NCI-H1417 (cell line): Measurements from ENCODE around the gene DMBT1.

ENCODE experiments used
- DNase-seq, 3 experiments: peaks; one replicate each; lab custom pipeline; 2025; lab: John Stamatoyannopoulos, UW

Gene DMBT1

GRCh38 chr10:122669842-122670241 is 109.3 kb downstream of the DMBT1 start:
- DNase-seq: peak in 1 of 3 experiments; percentile 2

DNA sequence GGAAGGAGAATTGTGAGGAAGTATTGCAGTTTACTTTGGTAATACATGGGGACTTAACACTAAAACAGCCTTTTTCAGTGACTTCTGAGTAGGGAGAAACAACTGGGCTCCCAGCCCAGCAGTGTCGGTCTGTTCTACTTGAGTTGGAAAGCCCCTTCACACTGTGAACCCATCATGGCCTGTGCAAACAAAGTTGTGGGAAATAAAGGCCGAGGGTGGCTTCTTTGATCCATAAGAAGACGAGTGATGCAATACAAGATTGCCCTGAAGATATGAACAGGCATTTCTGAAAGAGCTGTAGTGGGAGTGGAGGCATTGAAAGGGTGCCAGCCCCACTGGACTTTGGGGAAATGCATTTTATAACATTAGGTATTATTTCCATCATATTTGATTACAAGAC is 110.8 kb downstream of the DMBT1 start:
- no peak for DNase-seq

DNA sequence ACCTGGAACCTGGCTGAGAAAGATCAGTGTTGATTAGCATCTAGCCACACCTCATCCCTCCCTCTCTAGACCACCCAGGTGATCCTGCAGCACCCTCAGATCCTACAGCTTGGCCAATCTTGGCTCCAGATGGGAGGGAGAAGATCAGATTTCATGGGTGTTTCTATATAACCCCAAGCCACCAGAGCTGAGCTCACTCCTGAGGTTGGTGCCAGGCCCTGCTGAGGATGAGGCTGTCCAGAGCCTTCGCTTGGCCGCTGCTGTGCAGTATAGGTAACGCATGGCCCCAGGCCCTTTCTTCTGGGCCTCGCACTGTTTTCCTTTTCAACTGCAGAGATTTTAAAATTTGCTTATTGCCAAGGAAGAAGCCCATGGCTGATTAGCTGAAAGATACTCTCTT is 112.1 kb downstream of the DMBT1 start:
- DNase-seq: no peak

GRCh38 chr10:122673269-122673668 is 112.7 kb downstream of the DMBT1 start:
- DNase-seq: no peak

DNA sequence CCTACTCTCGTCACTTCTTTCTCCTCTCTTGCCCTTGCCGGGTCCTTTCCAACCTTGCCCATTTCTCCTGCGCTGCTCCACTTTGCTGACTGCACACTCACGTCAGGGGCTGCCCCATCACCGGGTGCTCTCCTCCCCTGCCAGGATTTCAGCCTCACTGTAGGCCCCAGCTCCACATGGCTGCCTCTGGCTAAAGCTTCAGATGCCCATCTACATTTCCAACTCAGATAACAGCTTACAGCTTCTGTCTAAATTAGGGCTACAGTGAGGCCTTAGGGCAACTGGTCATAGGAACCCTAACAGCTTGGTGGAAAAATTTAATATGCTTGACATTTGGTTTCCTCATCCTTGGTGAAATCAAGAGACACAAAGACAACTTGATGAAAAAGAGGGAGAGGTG is 113.2 kb downstream of the DMBT1 start:
- DNase-seq: no peak

DNA sequence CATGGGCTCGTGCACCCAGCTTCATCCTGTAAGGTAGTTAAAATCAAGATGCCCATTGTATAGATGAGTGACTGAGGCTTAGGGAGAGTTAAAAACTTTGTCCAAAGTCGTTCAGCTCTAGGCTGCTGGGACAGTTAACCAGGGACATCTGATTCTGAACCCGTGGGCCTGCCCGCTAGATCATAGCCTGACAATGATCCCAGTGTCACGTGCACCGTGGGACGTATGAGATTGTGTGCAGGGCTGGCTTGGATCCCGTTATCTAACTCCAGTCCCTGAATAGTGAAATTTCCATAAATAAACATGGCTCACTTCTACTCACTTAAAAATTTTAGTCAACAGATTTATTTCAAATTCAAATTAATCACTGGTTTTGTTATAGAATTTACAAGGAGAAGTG is 114.2 kb downstream of the DMBT1 start:
- DNase-seq: no peak

GRCh38 chr10:122675278-122675677 is 114.7 kb downstream of the DMBT1 start:
- no peak for DNase-seq

DNA sequence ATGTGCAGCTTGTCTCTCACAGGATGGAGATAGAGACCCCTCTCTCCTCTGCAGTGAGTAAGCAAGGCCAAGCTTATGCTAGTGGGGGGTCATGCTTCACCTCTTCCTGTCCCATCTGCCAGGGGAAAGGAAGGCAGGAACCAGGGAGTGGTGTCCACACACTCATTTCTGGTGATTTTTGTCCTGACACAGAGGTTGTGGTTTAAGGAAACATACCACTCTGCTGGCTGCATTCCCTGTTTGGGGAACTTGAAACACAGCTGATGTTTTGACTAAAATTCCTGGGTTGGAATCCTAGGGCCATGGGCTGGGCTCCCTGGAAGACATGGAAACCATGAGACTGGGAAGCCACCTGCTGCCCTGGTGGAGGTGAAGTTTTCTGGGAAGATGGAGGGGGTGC is 117.7 kb downstream of the DMBT1 start:
- DNase-seq: no peak

DNA sequence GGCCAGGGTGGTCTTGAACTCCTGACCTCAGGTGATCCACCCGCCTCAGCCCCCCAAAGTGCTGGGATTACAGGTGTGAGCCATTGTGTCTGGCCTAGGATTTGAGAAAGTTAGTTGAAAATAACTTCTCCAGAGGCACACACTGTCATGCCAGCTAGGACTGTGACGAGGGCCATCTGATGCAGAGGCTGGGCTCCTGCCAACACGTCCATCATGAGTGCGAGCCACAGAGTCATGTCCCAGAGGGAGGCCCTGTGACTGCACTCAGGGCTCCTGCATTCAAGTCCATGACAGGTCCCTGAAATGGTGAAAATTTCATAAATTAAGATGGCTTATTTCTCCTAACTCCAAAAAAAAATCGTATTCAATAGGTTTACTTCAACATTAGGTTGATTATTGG is 122.0 kb downstream of the DMBT1 start:
- DNase-seq: no peak

GRCh38 chr10:122688293-122688989 is 127.9 kb downstream of the DMBT1 start:
- no peak for DNase-seq

DNA sequence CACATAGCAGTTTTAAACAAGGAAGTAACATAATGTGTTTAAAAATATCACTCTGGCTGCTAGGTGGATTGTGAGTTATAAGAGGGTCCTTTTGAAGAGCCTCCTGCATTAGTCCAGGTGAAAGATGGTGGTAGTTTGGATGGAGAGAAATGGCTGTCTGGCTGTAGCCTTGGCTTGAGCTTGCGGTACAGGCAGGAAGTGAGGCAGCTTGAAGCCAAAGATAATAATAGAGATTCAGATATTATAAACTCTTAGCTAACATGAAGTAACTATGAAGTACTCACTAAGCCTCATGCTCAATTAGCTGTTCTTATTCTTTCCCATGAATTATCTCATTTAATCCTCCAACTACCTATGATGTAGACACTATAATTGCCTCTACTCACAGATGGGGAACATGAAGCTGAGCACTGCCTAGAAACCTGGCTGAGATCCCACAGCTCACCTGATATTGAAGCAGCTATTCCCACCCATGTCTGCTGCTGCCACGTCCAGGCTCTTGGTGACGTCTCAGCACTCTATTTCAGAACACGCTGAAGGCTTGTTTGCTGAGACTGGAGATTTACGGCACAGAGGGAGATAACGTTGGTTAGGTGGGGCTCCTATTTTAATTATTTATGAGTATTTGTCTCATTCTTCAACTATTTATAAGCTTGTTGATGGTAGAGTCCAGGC is 128.7 kb downstream of the DMBT1 start:
- DNase-seq: no peak

DNA sequence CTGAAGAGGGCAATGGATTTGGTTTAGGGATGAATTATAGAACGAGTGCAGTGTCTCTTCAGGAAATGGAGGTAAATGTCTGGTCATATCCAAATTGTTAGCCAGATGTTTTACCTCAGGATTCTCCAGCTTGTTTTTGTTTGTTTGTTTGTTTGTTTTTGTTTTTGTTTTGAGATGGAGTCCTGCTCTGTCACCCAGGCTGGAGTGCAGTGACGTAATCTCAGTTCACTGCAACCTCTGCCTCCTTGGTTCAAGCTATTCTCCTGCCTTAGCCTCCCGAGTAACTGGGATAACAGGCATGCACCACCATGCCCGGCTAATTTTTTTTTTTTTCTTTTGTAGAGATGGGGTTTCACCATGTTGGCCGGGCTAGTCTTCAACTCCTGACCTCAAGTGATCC is 132.2 kb downstream of the DMBT1 start:
- no peak for DNase-seq
